A549 (cell line): ENCODE measurements around the gene C19orf33.
"Not testable (repeated sequence)": the region's sequence is repeated elsewhere in the genome, so short reads cannot be mapped to it uniquely, and the experiment has no call there.

Experiments used
- CTCF ChIP-seq: fragments of >200 bp; sonication (Bioruptor Twin); formaldehyde crosslinking; IDR thresholded peaks from 3 replicates; pipeline ENCODE4 v1.5.1; 2016
- POLR2A ChIP-seq: IDR thresholded peaks from 2 replicates; pipeline ENCODE4 v1.6.1; 2012; ENCODE audit warnings: mild to moderate bottlenecking, low read length

GRCh38 chr19:38339011-38339410, 35.0 kb downstream of the C19orf33 start:
- not testable (repeated sequence) for TF ChIP-seq CTCF, POLR2A
